Stimulated activated CD4-positive, alpha-beta T cell treated with anti-CD3 and anti-CD28 coated beads, Interleukin-2, amount 100 ng/mL, for 24 hours (primary cell): Measurements from ENCODE around the gene UTP4.
"Not testable (repeated sequence)": the region's sequence is repeated elsewhere in the genome, so short reads cannot be mapped to it uniquely, and the experiment has no call there.

Experiments used
- DNase-seq, 2 donors: peaks; one replicate each; pipeline ENCODE4 v3.0.0-alpha.2; 2020

UTP4 gene

GRCh38 chr16:69131839-69132423 lies 518 bp upstream of the UTP4 start:
- DNase-seq = peak; percentile 78 to 88

DNA sequence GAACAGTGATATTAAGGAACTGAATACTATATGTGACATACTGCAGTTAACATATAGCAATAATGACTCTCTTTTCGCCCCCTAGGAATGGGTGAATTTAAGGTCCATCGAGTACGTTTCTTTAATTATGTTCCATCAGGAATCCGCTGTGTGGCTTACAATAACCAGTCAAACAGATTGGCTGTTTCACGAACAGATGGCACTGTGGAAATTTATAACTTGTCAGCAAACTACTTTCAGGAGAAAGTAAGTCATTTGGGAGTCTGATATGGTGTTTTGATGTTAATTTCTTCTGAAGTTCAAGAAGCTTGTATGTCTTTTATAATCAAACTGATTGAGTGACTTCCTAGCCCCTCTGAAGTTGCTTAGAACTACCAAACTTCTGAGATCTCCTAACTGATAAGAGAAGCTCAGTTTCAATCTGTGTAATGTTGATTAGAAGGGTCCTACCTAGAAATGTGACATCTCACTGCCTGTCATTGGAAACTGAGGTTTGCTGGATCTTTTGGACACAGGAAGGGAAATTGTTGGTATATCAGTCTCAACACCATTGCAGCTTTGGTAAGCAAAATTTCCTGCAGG lies 1.0 kb downstream of the UTP4 start:
- DNase-seq = no peak

GRCh38 chr16:69138608-69139007 lies 6.2 kb downstream of the UTP4 start:
- no peak for DNase-seq

GRCh38 chr16:69139464-69139863 lies 7.0 kb downstream of the UTP4 start:
- not testable (repeated sequence) for DNase-seq

- no peak for DNase-seq
Measured at GRCh38 chr16:69141014-69141413, 8.6 kb downstream of the UTP4 start.

DNA sequence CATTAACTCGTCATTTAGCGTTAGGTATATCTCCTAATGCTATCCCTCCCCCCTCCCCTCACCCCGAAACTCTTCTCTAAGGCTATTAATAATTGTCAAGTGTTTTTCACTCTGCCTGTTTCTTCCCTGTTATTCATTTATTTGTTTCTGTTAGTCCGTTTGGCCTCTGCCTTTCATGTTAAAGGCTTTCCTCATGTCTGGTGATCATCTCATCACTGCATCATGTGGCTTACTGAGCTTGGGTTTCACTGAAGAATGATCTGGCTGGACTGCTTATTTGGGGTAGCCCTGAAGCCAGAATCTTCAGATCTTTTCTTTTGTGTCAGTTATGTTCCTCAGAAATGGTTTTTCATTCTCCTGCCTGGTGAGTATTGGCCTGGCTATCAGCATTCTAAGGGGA lies 9.5 kb downstream of the UTP4 start:
- DNase-seq = no peak

DNA sequence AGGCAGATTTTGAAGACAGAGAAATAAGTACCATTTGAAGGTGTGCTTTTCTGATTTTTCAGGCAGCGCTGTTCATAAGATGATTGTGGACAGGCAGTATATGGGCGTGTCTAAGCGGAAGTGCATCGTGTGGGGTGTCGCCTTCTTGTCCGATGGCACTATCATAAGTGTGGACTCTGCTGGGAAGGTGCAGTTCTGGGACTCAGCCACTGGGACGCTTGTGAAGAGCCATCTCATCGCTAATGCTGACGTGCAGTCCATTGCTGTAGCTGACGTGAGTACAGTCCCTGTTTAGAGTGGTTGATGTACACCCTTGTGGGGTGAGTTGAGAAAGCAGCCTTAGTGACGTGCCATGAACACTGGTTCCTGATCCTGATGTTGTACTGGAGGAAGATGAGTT lies 10.7 kb downstream of the UTP4 start:
- DNase-seq = no peak

DNA sequence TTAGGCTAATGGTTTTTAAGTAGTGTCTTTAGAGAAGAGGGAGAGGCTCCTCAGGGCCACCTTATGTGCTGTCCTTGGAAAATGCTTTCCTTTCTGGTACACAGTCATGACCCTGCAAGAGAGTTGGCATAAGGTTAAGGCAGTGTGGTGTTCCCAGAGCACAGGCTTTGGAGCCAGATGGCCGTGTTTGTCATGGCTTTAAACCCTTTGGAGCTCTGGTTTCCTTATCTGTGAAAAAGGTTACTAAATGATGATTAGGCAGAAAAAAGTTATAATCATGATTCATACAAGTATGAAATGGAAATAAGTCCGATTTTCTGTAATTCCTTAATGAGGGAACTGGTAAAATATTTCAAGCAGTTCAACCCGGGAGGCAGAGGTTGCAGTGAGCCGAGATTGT lies 13.2 kb downstream of the UTP4 start:
- no peak for DNase-seq

- DNase-seq = not testable (repeated sequence)
Measured at GRCh38 chr16:69149621-69150020, 17.2 kb downstream of the UTP4 start.

- DNase-seq = peak; percentile 17 to 51
Measured at GRCh38 chr16:69150146-69150865, 17.9 kb downstream of the UTP4 start.

- no peak for DNase-seq
Measured at GRCh38 chr16:69157196-69157595, 24.7 kb downstream of the UTP4 start.

GRCh38 chr16:69160192-69160591 lies 27.7 kb downstream of the UTP4 start:
- no peak for DNase-seq

DNA sequence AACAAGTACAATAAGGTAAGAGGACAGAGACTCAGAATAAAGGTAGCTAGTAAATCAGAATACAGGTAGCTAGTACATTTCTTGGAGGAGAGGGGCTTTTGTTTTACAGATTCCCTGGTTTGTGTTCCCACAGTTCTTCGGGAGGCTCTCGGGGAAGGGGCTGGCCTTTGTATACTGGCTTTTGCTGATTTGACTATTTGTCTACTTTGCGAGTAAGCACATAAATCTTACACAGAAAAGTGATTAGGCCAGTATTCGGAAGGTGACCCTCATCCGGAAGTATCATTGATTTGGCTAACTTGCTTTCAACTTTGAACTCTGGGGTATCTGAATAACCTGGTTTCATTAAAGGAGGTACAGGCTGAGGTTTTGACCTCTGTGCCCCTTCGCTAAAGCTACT lies 33.1 kb downstream of the UTP4 start:
- DNase-seq = no peak

- peak; percentile 75 to 81 for DNase-seq
Measured at GRCh38 chr16:69166221-69166833, 33.9 kb downstream of the UTP4 start.

DNA sequence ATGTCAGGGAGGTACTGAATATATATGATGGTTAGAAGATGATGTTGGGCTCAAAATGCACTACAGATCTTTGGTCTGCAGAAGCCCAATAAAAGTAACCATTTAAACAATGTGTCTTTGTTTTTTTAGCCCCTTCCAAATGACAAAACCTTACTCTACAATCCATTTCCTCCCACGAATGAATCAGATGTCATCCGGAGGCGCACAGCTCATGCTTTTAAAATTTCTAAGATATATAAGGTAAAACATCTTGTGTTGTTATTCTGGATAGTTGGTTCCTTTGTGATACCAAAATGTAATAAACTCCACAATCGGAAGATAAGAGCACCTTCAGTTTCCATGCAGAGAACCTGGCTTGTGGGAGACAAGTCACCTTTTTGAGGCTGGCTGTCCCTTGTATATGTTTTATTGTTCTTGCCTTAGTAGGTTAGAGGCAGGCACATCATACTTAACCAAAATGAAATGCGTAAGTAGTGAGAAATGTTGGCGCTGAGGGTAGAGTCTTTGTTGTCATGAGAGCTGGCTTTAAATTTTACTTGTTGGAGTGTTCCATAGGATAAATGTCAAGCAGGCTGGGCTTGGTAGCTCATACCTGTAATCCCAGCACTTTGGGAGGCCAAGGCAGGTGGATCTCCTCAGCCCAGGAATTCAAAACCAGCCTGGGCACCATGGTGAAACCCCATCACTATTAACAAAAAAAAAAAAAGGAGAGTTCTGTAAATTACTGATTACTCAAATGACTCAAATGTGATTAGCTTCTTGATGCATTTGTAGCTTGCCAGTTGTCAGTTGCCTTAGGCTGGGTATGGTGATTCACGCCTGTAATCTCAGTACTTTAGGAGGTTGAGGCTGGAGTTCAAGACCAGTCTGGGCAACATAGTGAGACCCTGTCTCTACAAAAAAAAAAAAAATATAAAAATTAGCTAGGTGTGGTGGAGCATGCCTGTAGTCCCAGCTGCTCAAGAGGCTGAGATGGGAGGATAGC lies 34.8 kb downstream of the UTP4 start:
- no peak for DNase-seq

GRCh38 chr16:69169051-69169450 lies 36.6 kb downstream of the UTP4 start:
- no peak for DNase-seq

GRCh38 chr16:69169607-69170352 lies 37.3 kb downstream of the UTP4 start:
- no peak for DNase-seq

- no peak for DNase-seq
Measured at GRCh38 chr16:69171325-69172084, 39.1 kb downstream of the UTP4 start.

DNA sequence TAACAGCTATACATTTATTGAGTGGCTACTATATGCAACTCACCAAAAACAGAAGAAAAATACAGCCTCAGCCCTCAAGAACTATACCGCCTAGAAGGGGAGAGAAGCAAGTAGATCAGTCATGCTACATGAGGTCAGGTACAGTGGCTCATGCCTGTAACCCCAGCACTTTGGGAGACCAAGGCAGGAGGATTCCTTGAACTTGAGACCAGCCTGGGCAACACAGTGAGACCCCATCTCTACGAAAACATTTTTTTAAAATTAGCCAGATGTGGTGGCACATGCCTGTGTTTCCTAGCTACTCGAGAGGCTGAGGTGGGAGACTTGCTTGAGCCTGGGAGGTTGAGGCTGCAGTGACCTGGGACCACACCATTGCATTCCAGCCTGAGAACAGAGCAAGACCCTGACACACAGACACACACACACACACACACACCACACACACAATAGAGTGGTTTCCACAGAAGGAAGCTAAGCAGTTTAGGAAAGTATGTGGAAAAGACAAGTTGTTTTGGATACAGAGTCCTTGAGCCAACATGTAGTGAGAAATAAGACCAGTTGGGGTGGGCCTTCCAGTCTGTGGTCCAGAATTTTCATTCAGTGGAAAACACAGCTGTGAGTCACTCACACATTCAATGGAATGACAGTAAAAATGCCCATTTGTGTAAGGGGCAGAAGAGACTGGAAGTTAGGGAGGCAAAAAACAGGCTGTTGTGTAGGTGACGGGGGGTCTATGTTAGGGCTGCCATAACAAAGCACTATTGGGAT lies 43.8 kb downstream of the UTP4 start:
- no peak for DNase-seq

- no peak for DNase-seq
Measured at GRCh38 chr16:69179328-69180010, 47.0 kb downstream of the UTP4 start.
